DMS114 treated with DMSO at 0.1 percent for 48 hours (cell line): Measurements from ENCODE around the gene PHTF2.
A peak's percentile ranks its signal among the peaks of the same experiment; 100 is the strongest.
"Not testable (repeated sequence)": the region's sequence is repeated elsewhere in the genome, so short reads cannot be mapped to it uniquely, and the experiment has no call there.

Experiments used
- DNase-seq: peaks from one replicate; lab custom pipeline; 2025; ENCODE audit not compliant: unreplicated experiment; lab: John Stamatoyannopoulos, UW

PHTF2 gene

GRCh38 chr7:77798394-77799077 lies at the start of gene PHTF2, which contains the start of gene TMEM60:
TSS of gene PHTF2 (plus strand) at chr7:77798773.
TSS of gene TMEM60 (minus strand) at chr7:77798434. CDS start at chr7:77794373, 4,061 bp downstream.
- DNase-seq, result peak; percentile 98

GRCh38 chr7:77752016-77752415 lies 46.6 kb upstream of the PHTF2 start:
- DNase-seq, result no peak

GRCh38 chr7:77753173-77753572 lies 45.4 kb upstream of the PHTF2 start:
- no peak for DNase-seq

- DNase-seq, result no peak
These were observed 41.0 kb upstream of the PHTF2 start for GRCh38 chr7:77757589-77757988.

- peak; percentile 42 for DNase-seq
These were observed 39.2 kb upstream of the PHTF2 start for GRCh38 chr7:77759294-77759889.

- DNase-seq, result no peak
These were observed 37.6 kb upstream of the PHTF2 start for GRCh38 chr7:77760809-77761453.

- DNase-seq, result no peak
These were observed 33.1 kb upstream of the PHTF2 start for GRCh38 chr7:77765481-77765880.

GRCh38 chr7:77765906-77766800 lies 32.4 kb upstream of the PHTF2 start:
- no peak for DNase-seq

GRCh38 chr7:77766801-77767605 lies 31.6 kb upstream of the PHTF2 start:
- no peak for DNase-seq

GRCh38 chr7:77770316-77770715 lies 28.3 kb upstream of the PHTF2 start:
- no peak for DNase-seq

GRCh38 chr7:77771901-77772300 lies 26.7 kb upstream of the PHTF2 start:
- DNase-seq, result no peak

- DNase-seq, result no peak
These were observed 20.0 kb upstream of the PHTF2 start for GRCh38 chr7:77778535-77778934.

- no peak for DNase-seq
These were observed 16.2 kb upstream of the PHTF2 start for GRCh38 chr7:77782383-77782782.

GRCh38 chr7:77783111-77783510 lies 15.5 kb upstream of the PHTF2 start:
- DNase-seq, result no peak

- DNase-seq, result no peak
These were observed 15.0 kb upstream of the PHTF2 start for GRCh38 chr7:77783545-77783944.

GRCh38 chr7:77784426-77784825 lies 14.1 kb upstream of the PHTF2 start:
- not testable (repeated sequence) for DNase-seq

- no peak for DNase-seq
These were observed 12.6 kb upstream of the PHTF2 start for GRCh38 chr7:77786018-77786417.

- no peak for DNase-seq
These were observed 11.8 kb upstream of the PHTF2 start for GRCh38 chr7:77786741-77787140.

GRCh38 chr7:77788327-77788902 lies 10.2 kb upstream of the PHTF2 start:
- no peak for DNase-seq

GRCh38 chr7:77791336-77791735 lies 7.2 kb upstream of the PHTF2 start:
- DNase-seq, result no peak
